GM23338 (cell line): Measurements from ENCODE around the gene TRIM23. TPM values are rescaled to one million over a fixed set of nuclear protein-coding genes. Genes with fewer than 3 reads are reported as not detected.
"Not testable (repeated sequence)": the region's sequence is repeated elsewhere in the genome, so short reads cannot be mapped to it uniquely, and the experiment has no call there.

Source experiments
- ATAC-seq: fragments of 200-7000 bp; cut with Tn5 transposase; 3 replicates; pipeline ENCODE4 v1.9.1; 2020
- DNase-seq: peaks from one replicate; pipeline ENCODE4 v3.0.0-alpha.2; 2015; ENCODE audit warnings: low spot score
- H2AFZ ChIP-seq: fragments of 200-600 bp; sonication (generic); 2 replicates; pipeline ENCODE4 v1.8.0; 2016; ENCODE audit warnings: antibody characterized with exemption, mild to moderate bottlenecking, moderate library complexity
- H3F3A ChIP-seq: fragments of 200-600 bp; sonication (generic); replicated peaks from 2 replicates; pipeline ENCODE4 v1.8.0; 2017; ENCODE audit warnings: antibody characterized with exemption, mixed run types, low read depth
- H3K27ac ChIP-seq: fragments of 200-600 bp; sonication (generic); 2 replicates; pipeline ENCODE4 v1.6.1; 2016; ENCODE audit warnings: low read depth
- H3K27me3 ChIP-seq: fragments of 200-600 bp; sonication (generic); 2 replicates; pipeline ENCODE4 v1.8.0; 2016; ENCODE audit warnings: mild to moderate bottlenecking, mixed run types, moderate library complexity; ENCODE audit not compliant: insufficient read depth
- H3K36me3 ChIP-seq: fragments of 200-600 bp; sonication (generic); 2 replicates; pipeline ENCODE4 v1.8.0; 2016; ENCODE audit warnings: mild to moderate bottlenecking; ENCODE audit not compliant: insufficient read depth
- H3K4me1 ChIP-seq: fragments of 200-600 bp; sonication (generic); 2 replicates; pipeline ENCODE4 v1.8.0; 2016; ENCODE audit warnings: mild to moderate bottlenecking, moderate library complexity; ENCODE audit not compliant: insufficient read depth
- H3K4me2 ChIP-seq: fragments of 200-600 bp; sonication (generic); 2 replicates; pipeline ENCODE4 v1.7.1; 2017; ENCODE audit warnings: mixed run types
- H3K4me3 ChIP-seq: fragments of 200-600 bp; sonication (generic); 2 replicates; pipeline ENCODE4 v1.6.1; 2016; ENCODE audit warnings: mixed run types
- H3K79me2 ChIP-seq: fragments of 200-600 bp; sonication (generic); replicated peaks from 2 replicates; pipeline ENCODE4 v1.8.0; 2017; ENCODE audit warnings: mild to moderate bottlenecking; ENCODE audit not compliant: insufficient read depth
- H3K9me2 ChIP-seq: fragments of 200-600 bp; sonication (generic); 2 replicates; pipeline ENCODE4 v1.8.0; 2017; ENCODE audit not compliant: insufficient read depth
- H4K20me1 ChIP-seq: fragments of 200-600 bp; sonication (generic); replicated peaks from 2 replicates; pipeline ENCODE4 v1.8.0; 2017; ENCODE audit warnings: mild to moderate bottlenecking; ENCODE audit not compliant: insufficient read depth
- H3K27ac Mint-ChIP-seq: 2 replicates; pipeline ENCODE4 v1.8.0; 2020; ENCODE audit warnings: inconsistent platforms, mild to moderate bottlenecking, moderate library complexity, mixed read lengths
- H3K27me3 Mint-ChIP-seq: 3 replicates; pipeline ENCODE4 v1.8.0; 2022; ENCODE audit warnings: low read depth, mild to moderate bottlenecking, moderate library complexity, mixed read lengths, inconsistent platforms; ENCODE audit not compliant: insufficient read depth, poor library complexity
- H3K36me3 Mint-ChIP-seq: 3 replicates; pipeline ENCODE4 v1.8.0; 2021; ENCODE audit warnings: low read depth, mild to moderate bottlenecking, inconsistent platforms, moderate library complexity, mixed read lengths
- H3K4me1 Mint-ChIP-seq: 3 replicates; pipeline ENCODE4 v1.8.0; 2020; ENCODE audit warnings: mild to moderate bottlenecking, inconsistent platforms, mixed read lengths
- H3K4me3 Mint-ChIP-seq: 3 replicates; pipeline ENCODE4 v1.8.0; 2021; ENCODE audit warnings: moderate library complexity, mild to moderate bottlenecking, inconsistent platforms, mixed read lengths
- H3K9me3 Mint-ChIP-seq: 3 replicates; pipeline ENCODE4 v1.8.0; 2020; ENCODE audit warnings: moderate library complexity, mild to moderate bottlenecking, inconsistent platforms, mixed read lengths
- POLR2AphosphoS5 ChIP-seq: IDR thresholded peaks from 2 replicates; pipeline ENCODE4 v1.6.1; 2016; ENCODE audit warnings: antibody characterized with exemption, low read depth
- REST ChIP-seq: IDR thresholded peaks from one replicate; pipeline ENCODE4 v1.6.1; 2018; ENCODE audit warnings: antibody characterized with exemption; ENCODE audit not compliant: unreplicated experiment
- STAT1 ChIP-seq: IDR thresholded peaks from one replicate; pipeline ENCODE4 v1.6.1; 2016; ENCODE audit warnings: antibody characterized with exemption; ENCODE audit not compliant: unreplicated experiment
- ZNF114 ChIP-seq: fragments of 250-450 bp; sonication (Bioruptor Pico); IDR thresholded peaks from 2 replicates; pipeline ENCODE4 v1.5.0; 2020; ENCODE audit warnings: mild to moderate bottlenecking, moderate library complexity
- ZNF331 ChIP-seq: fragments of 250-450 bp; sonication (Bioruptor Pico); IDR thresholded peaks from 2 replicates; pipeline ENCODE4 v1.5.0; 2020; ENCODE audit warnings: low read depth, mild to moderate bottlenecking, moderate library complexity
- polyA plus RNA-seq: library from polyadenylated mRNA; unstranded; fragments of >200 nt; fragmentation: Nextera tagmentation; extraction: Ambion mirVana; gene quantifications from 2 replicates; pipeline ENCODE4 v1.2.1, GENCODE V29; 2016
- total RNA-seq: library from RNA; depleted of rRNA; stranded (reverse); fragments of >200 nt; shearing (Covaris generic); gene quantifications from 2 replicates; pipeline ENCODE4 v1.2.3, GENCODE V29; 2014

Gene TRIM23
- total and polyA plus RNA-seq, 2 experiments from 2014 or later: 5.4 to 10.4 TPM

- Histone ChIP-seq H3K79me2 (no peaks in the 10 kb centered on the region), H3K27me3 (no peaks in the 10 kb centered on the region), H4K20me1 (peaks cover 11% of the 10 kb centered on the region; the same call in 1 of the 2 replicates), H3K4me3 (no peak overlapping the region), H3K9me2 (no peaks in the 10 kb centered on the region), H3K36me3 (peaks cover 15% of the 10 kb centered on the region), H3K4me2 (no peak overlapping the region), H3K27ac (no peak overlapping the region), H3F3A (no peaks in the 10 kb centered on the region), H2AFZ (no peak overlapping the region), H3K4me1 (no peaks in the 10 kb centered on the region)
- ATAC-seq: no peak
- TF ChIP-seq ZNF114 (CRISPR knock-in tag): no peak
- no peak for TF ChIP-seq REST
- no peak for TF ChIP-seq ZNF331 (CRISPR knock-in tag)
- Mint-ChIP-seq H3K4me3 (no peak overlapping the region), H3K4me1 (no peaks in the 10 kb centered on the region), H3K27ac (no peak overlapping the region), H3K36me3 (peaks cover 15% of the 10 kb centered on the region), H3K27me3 (no peaks in the 10 kb centered on the region), H3K9me3 (no peaks in the 10 kb centered on the region)
- DNase-seq: no peak
These were observed 11.7 kb downstream of the TRIM23 start for GRCh38 chr5:65612298-65612907.

GRCh38 chr5:65611524-65611923, 12.6 kb downstream of the TRIM23 start:
- ATAC-seq (no peak), DNase-seq (no peak)
- H3K4me1 Mint-ChIP-seq: no peaks in the 10 kb centered on the region
- Histone ChIP-seq H3K4me2 (no peak overlapping the region), H3K27ac (no peak overlapping the region), H3K36me3 (peaks cover 21% of the 10 kb centered on the region), H4K20me1 (peaks cover 11% of the 10 kb centered on the region; the same call in 1 of the 2 replicates), H3K4me3 (no peak overlapping the region), H3K27me3 (no peaks in the 10 kb centered on the region), H3K9me2 (no peaks in the 10 kb centered on the region), H3K79me2 (no peaks in the 10 kb centered on the region), H2AFZ (no peak overlapping the region), H3F3A (no peaks in the 10 kb centered on the region), H3K4me1 (no peaks in the 10 kb centered on the region)
- H3K9me3 Mint-ChIP-seq: no peaks in the 10 kb centered on the region
- no peaks in the 10 kb centered on the region for H3K27me3 Mint-ChIP-seq
- no peak overlapping the region for H3K27ac Mint-ChIP-seq
- TF ChIP-seq POLR2AphosphoS5: no peak
- TF ChIP-seq STAT1: no peak
- peaks cover 20% of the 10 kb centered on the region for H3K36me3 Mint-ChIP-seq
- no peak overlapping the region for H3K4me3 Mint-ChIP-seq

GRCh38 chr5:65601761-65602160, 22.4 kb downstream of the TRIM23 start:
- not testable (repeated sequence) for H3K9me2 ChIP-seq, H4K20me1 ChIP-seq, H3K27ac Mint-ChIP-seq, ATAC-seq, H3K27ac ChIP-seq, DNase-seq, H2AFZ ChIP-seq, H3K4me2 ChIP-seq, H3F3A ChIP-seq, H3K79me2 ChIP-seq, H3K27me3 ChIP-seq, H3K27me3 Mint-ChIP-seq, H3K4me1 ChIP-seq, H3K4me1 Mint-ChIP-seq, H3K4me3 ChIP-seq, H3K4me3 Mint-ChIP-seq
- peaks cover 58% of the 10 kb centered on the region for H3K36me3 Mint-ChIP-seq
- H3K36me3 ChIP-seq: peaks cover 22% of the 10 kb centered on the region
- H3K9me3 Mint-ChIP-seq: peaks cover 27% of the 10 kb centered on the region
